Measurements from ENCODE around the gene CEP68.
"Not testable (repeated sequence)": the region's sequence is repeated elsewhere in the genome, so short reads cannot be mapped to it uniquely, and the experiment has no call there.

CEP68 gene

DNA sequence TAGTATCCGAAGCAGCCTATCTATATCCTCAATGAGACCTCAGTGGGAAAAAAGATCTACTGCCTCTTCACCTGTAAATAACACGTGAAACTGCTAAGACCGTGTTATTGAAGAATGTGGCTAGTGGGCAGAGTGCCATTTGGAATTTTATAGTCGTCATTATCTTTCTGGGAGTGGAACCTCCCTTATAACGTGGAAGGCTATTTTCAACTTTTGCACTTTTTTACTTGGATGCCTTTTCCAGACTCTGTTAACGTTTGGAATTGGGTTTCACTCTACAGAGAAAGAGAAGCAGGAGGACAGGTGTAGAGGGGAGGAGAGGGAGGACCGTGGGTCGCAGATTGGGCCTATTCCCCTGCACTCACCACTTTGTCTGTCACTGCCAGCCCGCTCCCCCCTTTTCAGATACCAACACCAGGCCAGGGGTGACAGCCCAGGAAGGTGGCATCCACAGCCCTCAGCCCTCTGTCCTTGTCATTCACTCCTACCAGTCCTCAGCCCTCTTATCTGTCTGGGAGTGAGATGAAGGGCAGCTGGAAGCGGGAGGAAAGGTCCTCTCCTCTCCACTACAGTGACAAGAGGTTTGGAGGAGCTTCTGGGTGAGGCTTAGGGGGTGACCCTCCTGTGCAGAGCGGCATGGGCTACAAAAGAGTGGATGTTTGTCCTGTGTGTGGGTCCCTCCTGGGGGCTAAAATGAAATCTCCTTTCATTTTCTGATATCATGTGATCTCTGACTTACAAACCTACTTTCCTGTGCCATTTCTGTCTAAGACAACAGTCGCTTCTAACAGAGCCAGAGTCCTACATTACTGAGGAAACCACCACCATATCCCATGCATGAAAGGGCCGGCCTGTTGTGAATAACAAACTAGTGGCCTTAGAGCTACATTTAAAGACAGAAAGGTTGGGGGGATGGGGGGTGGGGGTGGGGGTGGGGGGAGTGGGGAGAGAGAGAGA, 23.9 kb upstream of the CEP68 start:
- Histone ChIP-seq H3K27me3 (ENCODE audit: insufficient read depth, low read depth, severe bottlenecking) (no peaks in the 10 kb centered on the region), H3K36me3 (peaks cover 3% of the 10 kb centered on the region; the same call in 1 of the 2 replicates), H3K27ac (no peak overlapping the region), H3K9me3 (ENCODE audit: severe bottlenecking) (no peaks in the 10 kb centered on the region), H3K4me3 (ENCODE audit: low read depth, low read length) (no peak overlapping the region)
- TF ChIP-seq, protein P1, sequence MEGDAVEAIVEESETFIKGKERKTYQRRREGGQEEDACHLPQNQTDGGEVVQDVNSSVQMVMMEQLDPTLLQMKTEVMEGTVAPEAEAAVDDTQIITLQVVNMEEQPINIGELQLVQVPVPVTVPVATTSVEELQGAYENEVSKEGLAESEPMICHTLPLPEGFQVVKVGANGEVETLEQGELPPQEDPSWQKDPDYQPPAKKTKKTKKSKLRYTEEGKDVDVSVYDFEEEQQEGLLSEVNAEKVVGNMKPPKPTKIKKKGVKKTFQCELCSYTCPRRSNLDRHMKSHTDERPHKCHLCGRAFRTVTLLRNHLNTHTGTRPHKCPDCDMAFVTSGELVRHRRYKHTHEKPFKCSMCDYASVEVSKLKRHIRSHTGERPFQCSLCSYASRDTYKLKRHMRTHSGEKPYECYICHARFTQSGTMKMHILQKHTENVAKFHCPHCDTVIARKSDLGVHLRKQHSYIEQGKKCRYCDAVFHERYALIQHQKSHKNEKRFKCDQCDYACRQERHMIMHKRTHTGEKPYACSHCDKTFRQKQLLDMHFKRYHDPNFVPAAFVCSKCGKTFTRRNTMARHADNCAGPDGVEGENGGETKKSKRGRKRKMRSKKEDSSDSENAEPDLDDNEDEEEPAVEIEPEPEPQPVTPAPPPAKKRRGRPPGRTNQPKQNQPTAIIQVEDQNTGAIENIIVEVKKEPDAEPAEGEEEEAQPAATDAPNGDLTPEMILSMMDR (IDR thresholded peaks at IDR 0.05; ENCODE audit: low read depth, low read length) = no peak
- DNase-seq = no peak

DNA sequence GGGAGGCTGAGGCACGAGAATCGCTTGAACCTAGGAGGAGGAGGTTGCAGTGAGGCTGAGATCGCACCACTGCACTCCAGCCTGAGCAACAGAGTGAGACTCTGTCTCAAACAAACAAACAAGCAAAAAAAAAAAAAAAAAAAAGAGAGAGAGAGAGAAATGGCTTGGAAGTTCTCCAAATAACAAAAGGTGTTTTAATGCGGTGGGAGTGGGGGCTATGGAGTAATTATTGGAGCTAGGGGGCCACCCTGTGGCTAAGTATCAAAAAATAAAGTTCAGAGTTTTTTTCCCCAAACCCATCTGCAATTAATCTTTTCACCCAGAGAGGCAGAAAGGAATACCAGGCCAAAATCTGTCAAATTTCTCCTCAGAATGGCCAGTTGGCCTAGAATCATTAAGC, 23.0 kb upstream of the CEP68 start:
- H3K9me3 ChIP-seq (ENCODE audit: severe bottlenecking) = no peaks in the 10 kb centered on the region
- DNase-seq = no peak
- H3K4me3 ChIP-seq (ENCODE audit: low read depth, low read length) = no peak overlapping the region
- TF ChIP-seq, protein P1 (IDR thresholded peaks at IDR 0.05; ENCODE audit: low read depth, low read length) = no peak
- H3K27ac ChIP-seq = no peak overlapping the region
- H3K36me3 ChIP-seq = peaks cover 2% of the 10 kb centered on the region; the same call in 1 of the 2 replicates
- no peaks in the 10 kb centered on the region for H3K27me3 ChIP-seq (ENCODE audit: insufficient read depth, low read depth, severe bottlenecking)

DNA sequence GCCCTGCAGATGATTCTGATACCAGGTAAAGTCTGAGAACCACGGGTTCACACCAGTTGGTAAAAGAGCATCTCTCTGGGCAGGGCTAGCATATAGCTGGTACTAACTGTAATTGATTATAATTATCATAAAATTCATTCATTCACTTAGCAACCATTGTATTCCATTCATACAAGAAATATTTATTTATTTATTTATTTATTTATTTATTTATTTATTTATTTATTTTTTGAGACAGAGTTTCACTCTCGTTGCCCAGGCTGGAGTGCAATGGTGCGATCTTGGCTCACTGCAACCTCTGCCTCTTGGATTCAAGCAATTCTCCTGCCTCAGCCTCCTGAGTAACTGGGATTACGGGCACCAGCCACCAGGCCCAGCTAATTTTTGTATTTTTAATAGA, 22.5 kb upstream of the CEP68 start:
- DNase-seq; H3K9me3 ChIP-seq (ENCODE audit: severe bottlenecking); H3K27ac ChIP-seq; H3K36me3 ChIP-seq; H3K27me3 ChIP-seq (ENCODE audit: insufficient read depth, low read depth, severe bottlenecking); H3K4me3 ChIP-seq (ENCODE audit: low read depth, low read length): not testable (repeated sequence)

DNA sequence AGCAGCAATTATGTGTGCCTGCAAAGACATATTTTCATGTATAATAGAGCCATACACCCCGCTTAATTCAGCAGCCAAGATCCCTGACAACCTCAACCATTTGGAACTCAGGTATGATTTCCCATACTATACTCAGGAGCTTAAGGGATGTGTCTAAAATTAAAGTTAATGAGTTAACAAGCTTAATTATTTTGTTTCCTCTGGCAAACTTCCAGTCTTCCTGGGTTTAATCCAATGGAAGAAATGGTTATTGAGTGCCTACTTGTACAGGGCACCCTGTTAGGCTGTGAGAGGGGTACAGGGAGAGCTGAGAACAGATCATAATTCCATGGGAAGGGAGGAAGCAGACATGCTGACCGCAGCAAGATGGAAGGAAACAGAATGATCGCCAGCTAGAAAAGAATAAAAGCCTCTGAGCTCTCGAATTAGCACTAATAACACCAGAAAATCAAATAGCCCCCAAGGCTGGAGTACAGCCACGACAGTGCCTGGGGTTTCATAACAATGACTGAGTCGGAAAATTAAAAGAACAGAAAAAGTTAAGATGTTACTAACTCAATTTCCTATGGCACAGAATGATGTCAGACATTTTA, 20.8 kb upstream of the CEP68 start:
- peaks cover 15% of the 10 kb centered on the region for H3K36me3 ChIP-seq
- no peak for DNase-seq
- H3K27ac ChIP-seq = no peak overlapping the region
- TF ChIP-seq, protein P1 (IDR thresholded peaks at IDR 0.05; ENCODE audit: low read depth, low read length) = no peak
- no peaks in the 10 kb centered on the region for H3K27me3 ChIP-seq (ENCODE audit: insufficient read depth, low read depth, severe bottlenecking)
- no peak overlapping the region for H3K4me3 ChIP-seq (ENCODE audit: low read depth, low read length)
- H3K9me3 ChIP-seq (ENCODE audit: severe bottlenecking) = no peaks in the 10 kb centered on the region

DNA sequence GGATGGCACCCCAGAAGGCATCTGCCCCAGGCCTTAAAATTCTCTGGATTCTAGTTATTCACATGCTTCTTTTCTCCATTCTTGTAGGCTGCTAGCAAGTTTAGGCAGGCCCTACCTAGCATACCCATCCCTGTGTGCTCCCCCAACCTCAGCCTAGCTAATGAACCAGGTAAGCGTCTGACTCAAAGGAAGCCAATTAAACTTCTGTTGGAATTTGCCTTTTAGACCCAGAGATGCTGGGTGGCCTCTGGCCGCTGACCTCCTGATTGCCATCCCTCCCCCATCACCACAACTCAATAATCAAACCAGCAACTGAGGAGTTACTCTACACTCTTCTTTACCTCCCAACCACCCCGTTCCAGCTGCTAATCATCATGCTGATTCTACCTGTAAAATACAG, 19.0 kb upstream of the CEP68 start:
- no peak overlapping the region for H3K4me3 ChIP-seq (ENCODE audit: low read depth, low read length)
- TF ChIP-seq, protein P1 (IDR thresholded peaks at IDR 0.05; ENCODE audit: low read depth, low read length) = no peak
- no peak overlapping the region for H3K27ac ChIP-seq
- H3K9me3 ChIP-seq (ENCODE audit: severe bottlenecking) = no peaks in the 10 kb centered on the region
- peaks cover 17% of the 10 kb centered on the region for H3K36me3 ChIP-seq
- H3K27me3 ChIP-seq (ENCODE audit: insufficient read depth, low read depth, severe bottlenecking) = no peaks in the 10 kb centered on the region
- no peak for DNase-seq

DNA sequence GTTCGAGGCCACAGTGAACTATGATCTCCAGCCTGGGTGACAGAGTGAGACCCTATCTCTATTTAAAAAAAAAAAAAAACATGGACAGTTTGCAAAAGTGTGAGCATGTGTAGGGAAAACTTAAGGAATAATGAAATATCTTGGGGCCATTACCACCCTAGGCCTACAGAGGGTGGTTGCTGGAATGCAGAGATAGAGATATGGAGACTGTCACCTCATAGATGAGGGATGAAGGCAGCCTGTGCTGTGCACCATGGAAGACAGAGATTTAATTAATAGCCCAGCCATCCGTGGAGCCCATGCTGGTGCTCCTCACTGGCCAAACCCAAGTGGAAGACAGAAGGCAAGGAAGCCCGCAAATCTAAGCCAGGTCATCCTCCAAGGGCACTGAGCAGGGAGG, 16.6 kb upstream of the CEP68 start:
- Histone ChIP-seq H3K36me3 (peaks cover 31% of the 10 kb centered on the region), H3K9me3 (ENCODE audit: severe bottlenecking) (peaks cover 9% of the 10 kb centered on the region), H3K27me3 (ENCODE audit: insufficient read depth, low read depth, severe bottlenecking) (no peaks in the 10 kb centered on the region), H3K4me3 (ENCODE audit: low read depth, low read length) (no peak overlapping the region), H3K27ac (no peak overlapping the region)
- no peak for DNase-seq
- TF ChIP-seq, protein P1 (IDR thresholded peaks at IDR 0.05; ENCODE audit: low read depth, low read length) = no peak

Measured in WERI-Rb-1 (cell line).